ENCODE measurements around the gene HOXD1. TPM values are rescaled to one million over a fixed set of nuclear protein-coding genes. Genes with fewer than 3 reads are reported as not detected.

Gene HOXD1
- total RNA-seq, 4 donors from 2014 or later: 0.38 to 2.1 (median 1.1) TPM

GRCh38 chr2:176156807-176157498, 31.5 kb upstream of the HOXD1 start, which contains the start of gene HOXD3:
TSS of gene HOXD3 (plus strand) at chr2:176157307. CDS start at chr2:176169115, 11,808 bp downstream.
- no peak for TF ChIP-seq CTCF (IDR thresholded peaks at IDR 0.05; ENCODE audit: low read depth)

GRCh38 chr2:176157499-176158185, 30.8 kb upstream of the HOXD1 start:
- no peak for TF ChIP-seq CTCF (IDR thresholded peaks at IDR 0.05; ENCODE audit: low read depth)

- TF ChIP-seq CTCF (IDR thresholded peaks at IDR 0.05; ENCODE audit: low read depth): no peak
Observed at GRCh38 chr2:176158186-176158591, 30.3 kb upstream of the HOXD1 start.

- TF ChIP-seq CTCF (IDR thresholded peaks at IDR 0.05; ENCODE audit: low read depth): no peak
Observed at GRCh38 chr2:176158855-176159662, 29.4 kb upstream of the HOXD1 start.

- TF ChIP-seq CTCF (IDR thresholded peaks at IDR 0.05; ENCODE audit: low read depth): no peak
Observed at GRCh38 chr2:176159663-176160250, 28.7 kb upstream of the HOXD1 start.

- TF ChIP-seq CTCF (IDR thresholded peaks at IDR 0.05; ENCODE audit: low read depth): no peak
Observed at GRCh38 chr2:176160251-176160985, 28.1 kb upstream of the HOXD1 start.
